Smooth muscle cell (in vitro differentiated cells): ENCODE results near the gene FNDC3A. TPM values are rescaled to one million over a fixed set of nuclear protein-coding genes. Genes with fewer than 3 reads are reported as not detected.

ENCODE experiments used
- DNase-seq: peaks from one replicate; lab custom pipeline; 2025; ENCODE audit not compliant: unreplicated experiment; lab: John Stamatoyannopoulos, UW
- H2AFZ ChIP-seq: fragments of 200-600 bp; sonication (generic); 2 replicates; pipeline ENCODE4 v1.6.0; 2016; ENCODE audit warnings: antibody characterized with exemption, low read depth, mild to moderate bottlenecking
- H3F3A ChIP-seq: fragments of 200-600 bp; sonication (generic); 2 replicates; pipeline ENCODE4 v1.6.0; 2017; ENCODE audit warnings: antibody characterized with exemption, low read depth
- H3K27ac ChIP-seq: fragments of 200-600 bp; sonication (generic); 2 replicates; pipeline ENCODE4 v1.5.1; 2016; ENCODE audit warnings: low read depth, mild to moderate bottlenecking
- H3K27me3 ChIP-seq: fragments of 200-600 bp; sonication (generic); 2 replicates; pipeline ENCODE4 v1.6.1; 2016; ENCODE audit warnings: low read depth, mild to moderate bottlenecking
- H3K36me3 ChIP-seq: fragments of 200-600 bp; sonication (generic); 2 replicates; pipeline ENCODE4 v1.5.1; 2016; ENCODE audit warnings: low read depth
- H3K4me1 ChIP-seq: fragments of 200-600 bp; sonication (generic); 2 replicates; pipeline ENCODE4 v1.5.1; 2016; ENCODE audit warnings: low read depth
- H3K4me2 ChIP-seq: fragments of 200-600 bp; sonication (generic); 2 replicates; pipeline ENCODE4 v1.6.0; 2016; ENCODE audit warnings: mild to moderate bottlenecking
- H3K4me3 ChIP-seq: fragments of 200-600 bp; sonication (generic); 2 replicates; pipeline ENCODE4 v1.5.1; 2016; ENCODE audit warnings: mild to moderate bottlenecking
- H3K79me2 ChIP-seq: fragments of 200-600 bp; sonication (generic); 2 replicates; pipeline ENCODE4 v1.6.0; 2016; ENCODE audit warnings: low read depth, mild to moderate bottlenecking
- H3K9ac ChIP-seq: fragments of 200-600 bp; sonication (generic); 2 replicates; pipeline ENCODE4 v1.6.0; 2016; ENCODE audit warnings: low read depth
- H3K9me3 ChIP-seq: fragments of 200-600 bp; sonication (generic); replicated peaks from 2 replicates; pipeline ENCODE4 v1.5.1; 2016; ENCODE audit warnings: low read depth
- H4K20me1 ChIP-seq: fragments of 200-600 bp; sonication (generic); 2 replicates; pipeline ENCODE4 v1.6.0; 2016; ENCODE audit warnings: low read depth
- CTCF ChIP-seq: fragments of 200-600 bp; sonication (generic); IDR thresholded peaks from 2 replicates; pipeline ENCODE4 v1.5.1; 2017; ENCODE audit warnings: borderline replicate concordance, mild to moderate bottlenecking, antibody characterized with exemption; ENCODE audit not compliant: insufficient read depth, poor library complexity, severe bottlenecking
- WGBS: methylation state at CpG from one replicate; pipeline ENCODE4 v1.1.7; 2016; ENCODE audit warnings: low lambda C conversion rate; 5-methylcytosine and 5-hydroxymethylcytosine counted together
- polyA plus RNA-seq: library from polyadenylated mRNA; unstranded; fragments of >200 nt; fragmentation: Nextera tagmentation; extraction: Ambion mirVana; gene quantifications from 2 replicates; pipeline ENCODE4 v1.2.1, GENCODE V29; 2016
- total RNA-seq: library from RNA; depleted of rRNA; stranded (reverse); fragments of >200 nt; gene quantifications from 2 replicates; pipeline ENCODE4 v1.2.3, GENCODE V29; 2014

The FNDC3A gene
- total and polyA plus RNA-seq, 2 experiments from 2014 or later: 22.0 to 104 TPM

- Histone ChIP-seq H3K9me3 (no peaks in the 10 kb centered on the region), H3F3A (no peaks in the 10 kb centered on the region), H3K4me2 (no peak overlapping the region), H3K27ac (no peak overlapping the region), H3K36me3 (no peaks in the 10 kb centered on the region), H4K20me1 (no peaks in the 10 kb centered on the region), H3K9ac (no peak overlapping the region), H2AFZ (peak overlapping the region; percentile 64), H3K4me3 (no peak overlapping the region), H3K4me1 (no peaks in the 10 kb centered on the region), H3K27me3 (no peaks in the 10 kb centered on the region), H3K79me2 (no peaks in the 10 kb centered on the region)
- TF ChIP-seq CTCF: no peak
- DNase-seq: no peak
Observed at GRCh38 chr13:48938308-48938943, 37.3 kb upstream of the FNDC3A start.

- no peak overlapping the region for H2AFZ ChIP-seq
- DNase-seq: no peak
- no peak overlapping the region for H3K4me2 ChIP-seq
- H3K27ac ChIP-seq: no peak overlapping the region
- no peaks in the 10 kb centered on the region for H3K27me3 ChIP-seq
- no peaks in the 10 kb centered on the region for H4K20me1 ChIP-seq
- no peaks in the 10 kb centered on the region for H3K9me3 ChIP-seq
- no peaks in the 10 kb centered on the region for H3K79me2 ChIP-seq
- WGBS: 100% methylated on average over 2 of the region's 2 CpGs
- H3F3A ChIP-seq: no peaks in the 10 kb centered on the region
- no peak overlapping the region for H3K9ac ChIP-seq
- H3K4me3 ChIP-seq: no peak overlapping the region
- TF ChIP-seq CTCF: no peak
- H3K4me1 ChIP-seq: no peaks in the 10 kb centered on the region
- H3K36me3 ChIP-seq: no peaks in the 10 kb centered on the region
Observed at GRCh38 chr13:48939728-48940127, 36.0 kb upstream of the FNDC3A start.

GRCh38 chr13:48942131-48942530 lies 33.6 kb upstream of the FNDC3A start:
- Histone ChIP-seq H3F3A (no peaks in the 10 kb centered on the region), H3K79me2 (no peaks in the 10 kb centered on the region), H3K4me3 (no peak overlapping the region), H4K20me1 (no peaks in the 10 kb centered on the region), H3K9me3 (no peaks in the 10 kb centered on the region), H3K9ac (no peak overlapping the region), H3K36me3 (no peaks in the 10 kb centered on the region), H3K4me1 (no peaks in the 10 kb centered on the region), H3K4me2 (no peak overlapping the region), H3K27ac (no peak overlapping the region), H2AFZ (no peak overlapping the region), H3K27me3 (no peaks in the 10 kb centered on the region)
- no peak for DNase-seq
- WGBS: 38% methylated on average over 2 of the region's 2 CpGs
- TF ChIP-seq CTCF: no peak

- H3K9ac ChIP-seq: no peak overlapping the region
- H3K9me3 ChIP-seq: no peaks in the 10 kb centered on the region
- H3K4me2 ChIP-seq: no peak overlapping the region
- H3K27me3 ChIP-seq: no peaks in the 10 kb centered on the region
- H3K4me1 ChIP-seq: no peaks in the 10 kb centered on the region
- H3K36me3 ChIP-seq: no peaks in the 10 kb centered on the region
- no peak for TF ChIP-seq CTCF
- H3F3A ChIP-seq: no peaks in the 10 kb centered on the region
- WGBS: 95% methylated on average over 3 of the region's 3 CpGs
- H3K4me3 ChIP-seq: no peak overlapping the region
- H3K27ac ChIP-seq: no peak overlapping the region
- H2AFZ ChIP-seq: no peak overlapping the region
- no peaks in the 10 kb centered on the region for H3K79me2 ChIP-seq
- no peaks in the 10 kb centered on the region for H4K20me1 ChIP-seq
- no peak for DNase-seq
Observed at GRCh38 chr13:48944221-48944620, 31.5 kb upstream of the FNDC3A start.
